HG03558 (cell line): Measurements from ENCODE around the gene CDX1.
"Not testable (repeated sequence)": the region's sequence is repeated elsewhere in the genome, so short reads cannot be mapped to it uniquely, and the experiment has no call there.

Experiments
- ATAC-seq: cut with Tn5 transposase; IDR thresholded peaks from one replicate; pipeline ENCODE4 v1.9.1; 2021; ENCODE audit warnings: moderate number of reproducible peaks; ENCODE audit not compliant: unreplicated experiment; ENCODE audit errors: extremely low read depth

CDX1 gene

DNA sequence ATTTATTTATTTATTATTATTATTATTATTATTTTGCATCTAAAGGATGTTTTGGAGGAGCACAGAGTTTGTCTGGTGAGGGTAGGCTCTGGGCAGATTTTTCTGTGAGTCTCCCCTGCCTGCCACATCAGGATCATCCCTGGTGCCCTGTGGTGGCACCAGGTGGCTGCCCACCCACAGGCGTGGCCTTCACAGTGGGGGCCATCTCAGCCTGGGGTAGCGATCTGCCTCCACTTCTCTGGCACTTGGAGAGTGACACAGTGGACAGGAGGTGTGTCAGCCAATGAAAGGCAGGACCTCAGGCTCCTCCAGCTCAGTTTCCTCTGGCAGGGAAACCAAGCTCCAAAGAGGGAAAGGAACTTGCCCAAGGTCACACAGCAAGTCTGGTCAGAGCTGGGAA is 53.3 kb downstream of the CDX1 start:
- no peak for ATAC-seq

DNA sequence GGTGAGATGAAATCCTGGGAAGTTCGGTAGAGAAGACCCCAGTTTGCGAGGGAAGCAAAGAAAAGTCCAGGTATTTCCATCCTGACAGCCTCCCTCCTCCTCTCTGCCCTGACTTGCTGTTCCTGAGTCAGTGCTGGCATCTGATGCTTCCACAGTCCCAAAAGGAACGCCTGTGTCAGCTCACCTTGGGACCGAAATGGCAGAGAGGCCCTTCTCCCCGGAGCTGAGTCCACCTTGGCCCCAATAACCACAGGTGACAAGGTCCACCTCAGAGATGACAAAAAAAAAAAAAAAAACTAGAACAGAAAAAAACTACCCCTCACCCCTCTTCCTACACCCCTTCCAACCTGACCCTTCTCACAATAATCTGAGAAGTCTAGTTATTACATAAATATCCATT is 54.9 kb downstream of the CDX1 start:
- no peak for ATAC-seq

DNA sequence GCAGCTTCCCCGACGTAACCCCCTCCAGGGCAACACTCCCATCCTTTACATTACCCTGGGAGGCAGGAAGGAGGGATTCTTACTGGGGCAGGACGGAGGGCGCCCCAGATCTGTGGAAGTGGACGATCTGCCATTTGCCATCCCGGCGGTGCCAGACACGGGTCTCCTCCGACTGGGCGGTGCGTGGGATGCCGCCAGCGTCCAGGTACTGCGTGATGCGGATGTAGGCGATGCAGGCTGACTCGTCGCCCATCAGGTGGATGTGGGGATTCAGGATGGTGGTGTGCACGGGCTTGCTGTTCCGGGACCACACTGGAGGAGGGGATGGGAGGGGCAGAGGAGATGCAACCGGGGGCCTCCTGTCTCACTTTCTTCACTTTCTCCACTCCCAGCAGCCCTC is 56.3 kb downstream of the CDX1 start:
- ATAC-seq: no peak

DNA sequence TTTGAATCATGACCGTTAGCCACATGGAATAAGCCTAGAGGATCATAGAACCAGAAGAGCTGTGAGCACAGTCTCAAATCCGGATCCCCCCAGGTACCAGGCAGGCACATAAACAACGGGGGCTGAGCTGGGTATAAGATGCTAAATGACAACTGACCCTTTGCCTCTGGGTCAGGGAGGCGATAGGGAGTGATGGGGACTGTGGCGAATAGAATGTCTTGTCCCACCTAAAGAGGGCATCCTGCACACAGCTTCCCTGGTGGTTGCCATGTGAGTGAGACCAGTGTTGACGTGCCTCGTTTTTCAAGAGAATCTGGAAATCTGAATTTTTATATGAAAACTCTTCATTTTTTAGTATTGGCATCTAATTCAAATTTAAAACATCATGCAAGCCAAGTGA is 56.9 kb downstream of the CDX1 start:
- no peak for ATAC-seq

DNA sequence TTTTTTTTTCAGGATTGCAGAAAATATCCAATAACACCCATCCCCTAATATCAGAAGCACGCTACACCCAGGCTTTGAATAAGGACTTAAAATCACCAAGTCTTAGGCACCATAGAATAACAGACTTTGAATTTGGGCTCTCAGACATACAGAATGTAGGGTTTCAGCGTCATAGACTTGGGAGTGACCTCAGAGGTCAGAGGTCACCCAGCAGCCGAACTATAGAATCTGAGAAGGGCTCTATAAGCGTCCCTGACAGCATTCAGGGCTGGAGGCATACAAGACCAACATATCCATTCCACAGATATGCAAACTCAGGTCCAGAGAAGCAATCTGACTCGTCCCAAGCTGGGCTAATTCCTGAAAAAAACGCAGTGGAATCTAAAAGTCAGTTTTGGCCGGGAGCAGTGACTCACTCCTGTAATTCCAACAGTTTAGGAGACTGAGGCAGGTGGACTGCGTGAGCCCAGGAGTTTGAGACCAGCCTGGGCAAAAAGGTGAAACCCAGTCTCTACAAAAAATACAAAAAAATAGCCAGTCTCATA is 58.0 kb downstream of the CDX1 start:
- no peak for ATAC-seq

DNA sequence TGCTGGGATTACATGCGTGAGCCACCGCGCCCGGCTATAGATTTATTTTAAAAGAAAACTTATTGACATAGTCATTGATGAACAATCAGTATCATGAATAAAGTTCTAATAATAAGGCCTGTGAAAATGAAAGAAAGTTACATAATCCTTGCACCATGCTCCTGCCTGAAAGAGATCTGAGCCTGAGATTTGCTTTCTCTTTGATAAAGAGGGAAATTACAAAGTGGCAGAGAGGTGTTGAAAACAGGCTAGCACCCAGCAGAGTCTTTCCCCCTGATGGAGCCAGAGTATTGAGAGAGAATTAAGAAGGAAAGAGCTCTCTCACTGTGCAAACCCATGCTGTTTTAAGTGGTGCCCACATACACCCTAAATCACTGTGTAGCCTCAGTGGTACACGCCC is 60.5 kb downstream of the CDX1 start:
- no peak for ATAC-seq

DNA sequence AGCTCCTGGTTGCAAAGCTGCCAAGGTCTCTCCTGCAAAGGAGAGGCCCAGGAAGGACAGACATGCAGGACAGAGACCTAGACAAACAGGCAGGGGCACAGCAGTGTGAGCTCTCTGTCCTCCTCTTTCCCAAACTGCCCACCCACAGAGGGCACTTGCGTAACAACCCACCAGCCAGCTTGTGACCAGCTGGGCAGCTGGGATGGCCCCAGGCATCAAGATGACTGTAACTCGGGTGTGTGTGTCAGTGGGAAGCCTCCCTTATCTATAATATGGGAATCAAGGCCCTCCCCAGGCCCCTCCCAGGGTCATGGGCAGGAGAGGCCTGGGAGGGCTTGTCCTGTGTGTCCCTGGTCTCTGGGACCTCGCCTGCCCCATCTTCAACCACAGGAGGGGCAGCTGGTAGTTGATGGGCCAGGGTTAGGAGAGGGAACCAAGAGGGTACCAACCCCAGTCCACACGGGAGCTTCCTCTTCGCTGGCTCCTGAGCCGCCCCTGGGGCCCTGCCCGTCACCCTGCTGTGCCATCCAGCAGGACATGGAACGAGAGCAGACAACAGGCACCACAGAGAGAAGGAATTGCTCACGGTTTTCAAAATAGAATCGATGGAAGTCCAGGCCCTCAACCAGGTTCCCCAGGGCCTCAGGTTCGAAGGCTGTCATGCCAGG is 61.2 kb downstream of the CDX1 start:
- ATAC-seq: no peak

DNA sequence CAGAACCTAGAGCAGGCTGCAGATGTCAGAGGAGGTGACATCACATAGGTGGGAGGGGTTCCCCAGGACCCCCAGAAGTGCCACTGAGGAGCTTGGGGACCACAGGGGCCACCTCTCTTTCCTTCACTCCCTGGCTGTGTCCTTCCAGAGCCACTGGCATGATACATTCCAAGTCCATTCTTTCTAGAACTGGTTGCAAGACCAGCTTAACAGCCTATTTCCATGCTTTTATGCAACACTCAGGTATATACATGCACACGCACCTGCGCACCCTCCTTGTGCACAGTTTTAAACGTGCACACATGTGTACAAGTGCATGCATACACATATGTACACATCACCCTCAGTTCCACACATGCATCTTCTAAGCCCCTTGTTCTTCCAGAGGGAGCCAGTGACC is 63.0 kb downstream of the CDX1 start:
- no peak for ATAC-seq

DNA sequence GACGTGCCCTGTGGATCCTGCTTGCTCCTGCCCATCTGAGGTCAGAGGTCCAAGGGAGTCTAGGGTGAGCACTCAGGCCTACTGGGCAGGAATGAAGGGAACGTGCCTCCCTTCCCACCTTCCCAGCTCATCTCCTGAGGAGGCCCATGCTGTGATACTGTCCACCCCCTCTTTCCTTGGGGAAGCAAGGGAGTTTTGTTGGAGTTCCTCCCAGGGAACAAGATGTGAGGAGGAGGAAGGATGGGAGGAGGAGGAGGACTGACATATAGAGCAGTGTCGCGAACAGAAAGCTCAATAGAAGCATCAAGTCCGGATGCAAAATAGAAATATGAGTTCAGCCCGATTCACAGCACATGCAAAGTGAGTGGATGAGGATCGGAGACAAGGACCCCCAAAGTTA is 64.3 kb downstream of the CDX1 start:
- no peak for ATAC-seq

DNA sequence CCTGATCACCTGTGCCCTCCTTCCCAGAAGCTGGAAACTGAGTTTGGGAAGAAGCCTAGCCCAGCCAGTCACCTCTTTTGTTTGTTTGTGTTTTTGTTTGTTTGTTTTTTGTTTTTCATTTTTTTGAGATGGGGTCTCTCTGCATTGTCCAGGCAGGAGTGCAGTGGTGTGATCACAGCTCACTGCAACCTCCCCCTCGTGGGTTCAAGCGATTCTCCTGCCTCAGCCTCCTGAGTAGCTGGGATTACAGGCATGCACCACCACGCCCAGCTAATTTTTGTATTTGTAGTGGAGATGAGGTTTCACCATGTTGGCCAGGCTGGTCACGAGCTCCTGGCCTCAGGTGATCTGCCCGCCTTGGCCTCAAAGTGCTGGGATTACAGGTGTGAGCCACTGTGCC is 67.1 kb downstream of the CDX1 start:
- ATAC-seq: not testable (repeated sequence)
